ENCODE measurements around the gene NTMT1.

The NTMT1 gene, protein sequence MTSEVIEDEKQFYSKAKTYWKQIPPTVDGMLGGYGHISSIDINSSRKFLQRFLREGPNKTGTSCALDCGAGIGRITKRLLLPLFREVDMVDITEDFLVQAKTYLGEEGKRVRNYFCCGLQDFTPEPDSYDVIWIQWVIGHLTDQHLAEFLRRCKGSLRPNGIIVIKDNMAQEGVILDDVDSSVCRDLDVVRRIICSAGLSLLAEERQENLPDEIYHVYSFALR

GRCh38 chr9:129626079-129626624 lies at the start of gene NTMT1:
TSS of gene NTMT1 (plus strand) at chr9:129626163. CDS start at chr9:129632704, 6,541 bp downstream.
- H3K27ac ChIP-seq (ENCODE audit: low read length), result peak within 1 kb of the TSS; percentile 72
- peak within 1 kb of the TSS; percentile 83 for H3K9ac ChIP-seq (ENCODE audit: low read length)
- H3K4me3 ChIP-seq (ENCODE audit: low read length), result peak within 1 kb of the TSS; percentile 81
- no peaks in the 10 kb centered on the region for H3K9me3 ChIP-seq (ENCODE audit: control insufficient read depth, low read depth, low read length)
- H3K4me1 ChIP-seq (ENCODE audit: control insufficient read depth, low read depth, low read length), result peaks cover 8% of the 10 kb centered on the region
- peaks cover 10% of the 10 kb centered on the region for H3K27me3 ChIP-seq (ENCODE audit: control insufficient read depth, insufficient read depth, low read length)
- peaks cover 4% of the 10 kb centered on the region for H3K36me3 ChIP-seq (ENCODE audit: control insufficient read depth, low read depth, low read length)

GRCh38 chr9:129576546-129577543 lies 49.1 kb upstream of the NTMT1 start:
- H3K36me3 ChIP-seq (ENCODE audit: control insufficient read depth, low read depth, low read length), result no peaks in the 10 kb centered on the region
- no peak overlapping the region for H3K27ac ChIP-seq (ENCODE audit: low read length)
- no peaks in the 10 kb centered on the region for H3K27me3 ChIP-seq (ENCODE audit: control insufficient read depth, insufficient read depth, low read length)
- no peak overlapping the region for H3K9ac ChIP-seq (ENCODE audit: low read length)
- H3K4me1 ChIP-seq (ENCODE audit: control insufficient read depth, low read depth, low read length), result no peaks in the 10 kb centered on the region
- H3K9me3 ChIP-seq (ENCODE audit: control insufficient read depth, low read depth, low read length), result no peaks in the 10 kb centered on the region
- no peak overlapping the region for H3K4me3 ChIP-seq (ENCODE audit: low read length)

DNA sequence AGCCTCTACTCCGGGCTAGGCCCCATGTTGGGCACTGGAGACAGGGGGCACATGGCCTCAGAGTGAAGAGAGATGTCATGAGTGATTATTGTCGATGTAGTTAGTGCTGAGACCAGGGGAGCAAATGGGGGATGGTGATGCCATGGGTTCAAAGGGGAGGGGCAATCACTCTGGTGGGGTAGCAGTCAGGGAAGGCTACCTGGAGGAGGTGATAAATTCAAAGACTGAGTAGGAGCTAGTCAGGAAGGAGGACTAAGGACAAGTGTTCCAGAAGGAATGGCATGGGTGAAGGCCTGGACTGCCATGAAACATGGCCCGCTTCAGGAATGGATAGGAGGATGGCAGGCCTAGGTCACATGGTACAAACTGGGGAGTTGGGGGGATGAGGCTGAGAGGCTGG lies 46.7 kb upstream of the NTMT1 start:
- Histone ChIP-seq H3K27ac (ENCODE audit: low read length) (no peak overlapping the region), H3K9ac (ENCODE audit: low read length) (no peak overlapping the region), H3K36me3 (ENCODE audit: control insufficient read depth, low read depth, low read length) (no peaks in the 10 kb centered on the region), H3K9me3 (ENCODE audit: control insufficient read depth, low read depth, low read length) (no peaks in the 10 kb centered on the region), H3K27me3 (ENCODE audit: control insufficient read depth, insufficient read depth, low read length) (no peaks in the 10 kb centered on the region), H3K4me1 (ENCODE audit: control insufficient read depth, low read depth, low read length) (peaks cover 2% of the 10 kb centered on the region), H3K4me3 (ENCODE audit: low read length) (no peak overlapping the region)

- H3K4me3 ChIP-seq (ENCODE audit: low read length), result no peak overlapping the region
- H3K4me1 ChIP-seq (ENCODE audit: control insufficient read depth, low read depth, low read length), result peaks cover 3% of the 10 kb centered on the region
- H3K27me3 ChIP-seq (ENCODE audit: control insufficient read depth, insufficient read depth, low read length), result no peaks in the 10 kb centered on the region
- H3K36me3 ChIP-seq (ENCODE audit: control insufficient read depth, low read depth, low read length), result no peaks in the 10 kb centered on the region
- no peaks in the 10 kb centered on the region for H3K9me3 ChIP-seq (ENCODE audit: control insufficient read depth, low read depth, low read length)
- H3K9ac ChIP-seq (ENCODE audit: low read length), result no peak overlapping the region
- H3K27ac ChIP-seq (ENCODE audit: low read length), result no peak overlapping the region
These were observed 45.6 kb upstream of the NTMT1 start for GRCh38 chr9:129580211-129580915.

DNA sequence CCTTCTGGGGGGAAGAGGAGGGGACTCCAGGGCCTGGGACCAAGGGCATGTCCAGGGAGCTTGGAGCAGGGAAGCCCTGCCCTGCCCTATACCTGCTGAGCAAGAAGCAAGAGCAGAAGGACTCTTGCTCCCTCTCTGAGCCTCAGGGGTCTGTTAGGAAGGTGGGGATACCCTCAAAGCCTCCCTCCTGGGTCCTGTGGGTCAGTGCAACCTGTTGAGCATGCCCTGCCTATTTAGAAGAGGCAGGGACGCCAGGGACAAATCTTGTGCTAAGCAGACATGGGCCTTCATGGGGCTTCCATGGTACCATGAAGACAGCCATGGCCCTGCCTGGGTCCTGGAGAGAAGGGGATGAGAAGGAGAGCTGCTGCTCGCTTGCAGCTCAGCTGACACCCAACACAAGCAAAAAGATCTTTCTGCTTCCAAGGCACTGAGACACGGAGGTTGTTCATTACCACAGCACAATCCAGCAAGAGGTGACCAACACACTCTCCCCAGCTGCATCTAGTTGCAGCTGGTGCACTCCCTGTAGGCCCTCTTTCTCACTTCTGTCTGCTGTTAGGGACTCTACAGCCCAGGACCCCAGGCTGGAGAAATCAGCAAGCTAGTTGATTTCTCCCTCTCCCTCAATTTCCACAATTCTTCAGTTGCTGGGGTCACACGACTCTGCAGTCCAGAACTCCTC lies 44.3 kb upstream of the NTMT1 start:
- peaks cover 3% of the 10 kb centered on the region for H3K4me1 ChIP-seq (ENCODE audit: control insufficient read depth, low read depth, low read length)
- H3K27ac ChIP-seq (ENCODE audit: low read length), result no peak overlapping the region
- no peak overlapping the region for H3K9ac ChIP-seq (ENCODE audit: low read length)
- H3K36me3 ChIP-seq (ENCODE audit: control insufficient read depth, low read depth, low read length), result no peaks in the 10 kb centered on the region
- H3K4me3 ChIP-seq (ENCODE audit: low read length), result no peak overlapping the region
- H3K27me3 ChIP-seq (ENCODE audit: control insufficient read depth, insufficient read depth, low read length), result no peaks in the 10 kb centered on the region
- no peaks in the 10 kb centered on the region for H3K9me3 ChIP-seq (ENCODE audit: control insufficient read depth, low read depth, low read length)

GRCh38 chr9:129582855-129583254 lies 43.1 kb upstream of the NTMT1 start:
- Histone ChIP-seq H3K36me3 (ENCODE audit: control insufficient read depth, low read depth, low read length) (no peaks in the 10 kb centered on the region), H3K4me1 (ENCODE audit: control insufficient read depth, low read depth, low read length) (peaks cover 3% of the 10 kb centered on the region), H3K27ac (ENCODE audit: low read length) (no peak overlapping the region), H3K4me3 (ENCODE audit: low read length) (no peak overlapping the region), H3K9ac (ENCODE audit: low read length) (no peak overlapping the region), H3K9me3 (ENCODE audit: control insufficient read depth, low read depth, low read length) (no peaks in the 10 kb centered on the region), H3K27me3 (ENCODE audit: control insufficient read depth, insufficient read depth, low read length) (no peaks in the 10 kb centered on the region)

DNA sequence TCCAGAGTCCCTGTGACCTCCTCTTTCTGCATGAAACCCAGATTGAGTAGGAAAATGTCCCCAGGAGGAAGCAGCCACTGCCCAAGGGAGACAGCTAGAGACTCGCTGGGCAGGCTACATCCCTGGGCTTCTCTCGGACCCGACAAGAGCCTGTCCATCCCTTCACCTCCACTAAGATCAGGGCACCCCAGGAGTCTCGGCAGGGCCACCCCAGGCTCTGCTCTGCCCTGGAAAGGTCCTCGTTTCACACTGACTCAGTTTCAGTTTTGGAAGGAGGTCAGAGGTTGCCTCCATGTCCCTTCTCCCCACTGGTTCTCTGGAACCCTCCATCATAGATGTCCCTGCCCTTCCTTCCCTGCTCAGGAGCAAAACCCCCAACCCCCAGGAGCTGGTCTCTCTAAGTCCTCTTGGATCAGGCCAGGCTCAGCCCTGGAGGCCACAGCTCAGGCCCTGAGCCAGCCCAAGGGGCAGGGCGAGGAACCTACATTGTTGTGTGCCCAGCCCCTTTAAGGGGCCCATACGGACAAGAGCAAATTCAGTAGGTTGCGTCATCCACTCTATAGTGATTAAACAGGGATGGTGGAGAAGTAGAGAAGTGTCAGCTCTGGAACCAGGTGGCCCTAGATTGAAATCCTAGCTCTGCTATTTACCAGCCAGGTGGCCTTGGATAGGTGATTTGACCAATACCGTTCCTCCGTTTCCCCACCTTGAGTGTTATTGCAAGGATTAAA lies 42.5 kb upstream of the NTMT1 start:
- Histone ChIP-seq H3K4me3 (ENCODE audit: low read length) (no peak overlapping the region), H3K4me1 (ENCODE audit: control insufficient read depth, low read depth, low read length) (peaks cover 3% of the 10 kb centered on the region), H3K27ac (ENCODE audit: low read length) (no peak overlapping the region)

DNA sequence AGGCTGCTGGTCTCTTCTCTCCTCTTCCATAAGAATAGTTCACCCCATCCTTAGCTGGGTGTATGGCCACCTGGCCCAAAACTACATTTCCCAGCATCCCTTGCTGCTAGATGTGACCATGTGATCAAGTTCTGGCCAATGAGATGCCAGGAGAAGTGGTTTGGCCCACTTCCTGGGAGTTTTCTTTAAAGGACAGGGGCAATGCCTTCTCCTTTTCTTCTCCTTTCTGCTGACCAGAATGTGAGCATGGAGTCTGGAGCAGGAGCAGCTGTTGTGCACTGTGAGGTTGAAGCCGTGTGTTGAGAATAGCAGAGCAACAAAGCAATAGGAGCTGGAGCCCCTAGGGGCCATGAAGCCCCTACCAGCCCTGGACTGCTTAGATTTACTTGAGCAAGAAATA lies 41.8 kb upstream of the NTMT1 start:
- H3K4me1 ChIP-seq (ENCODE audit: control insufficient read depth, low read depth, low read length), result peaks cover 3% of the 10 kb centered on the region
- peak overlapping the region; percentile 3 for H3K27ac ChIP-seq (ENCODE audit: low read length)
- H3K9ac ChIP-seq (ENCODE audit: low read length), result no peak overlapping the region

More for the DNA sequence above, 42.5 kb upstream of the NTMT1 start:
- H3K9me3 ChIP-seq (ENCODE audit: control insufficient read depth, low read depth, low read length), result no peaks in the 10 kb centered on the region
- no peaks in the 10 kb centered on the region for H3K27me3 ChIP-seq (ENCODE audit: control insufficient read depth, insufficient read depth, low read length)
- no peaks in the 10 kb centered on the region for H3K36me3 ChIP-seq (ENCODE audit: control insufficient read depth, low read depth, low read length)
- H3K9ac ChIP-seq (ENCODE audit: low read length), result no peak overlapping the region

GRCh38 chr9:129585352-129585751 lies 40.6 kb upstream of the NTMT1 start:
- no peak overlapping the region for H3K9ac ChIP-seq (ENCODE audit: low read length)
- H3K36me3 ChIP-seq (ENCODE audit: control insufficient read depth, low read depth, low read length), result no peaks in the 10 kb centered on the region
- H3K4me1 ChIP-seq (ENCODE audit: control insufficient read depth, low read depth, low read length), result peaks cover 3% of the 10 kb centered on the region

More for the DNA sequence above, 41.8 kb upstream of the NTMT1 start:
- Histone ChIP-seq H3K9me3 (ENCODE audit: control insufficient read depth, low read depth, low read length) (no peaks in the 10 kb centered on the region), H3K4me3 (ENCODE audit: low read length) (no peak overlapping the region), H3K36me3 (ENCODE audit: control insufficient read depth, low read depth, low read length) (no peaks in the 10 kb centered on the region), H3K27me3 (ENCODE audit: control insufficient read depth, insufficient read depth, low read length) (no peaks in the 10 kb centered on the region)

DNA sequence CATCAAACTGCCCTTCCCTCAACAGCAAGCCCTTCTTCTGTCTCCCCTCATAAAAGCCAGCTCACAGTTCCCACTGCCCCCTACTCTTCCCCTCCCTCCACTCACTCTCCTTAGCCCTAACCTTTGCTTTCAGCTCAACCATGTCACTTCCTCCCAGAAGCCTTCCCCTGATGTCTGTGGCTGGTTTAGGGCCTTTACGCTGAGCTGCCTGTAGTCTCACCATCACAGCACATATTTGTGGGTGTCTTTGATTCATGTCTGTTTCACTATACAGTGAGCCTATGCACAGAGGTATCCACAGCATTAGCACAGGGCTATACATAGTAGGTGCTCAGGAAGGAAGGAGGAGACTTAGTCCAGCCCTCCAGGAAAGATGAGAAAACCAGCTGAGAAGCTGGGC lies 39.7 kb upstream of the NTMT1 start:
- peaks cover 3% of the 10 kb centered on the region for H3K4me1 ChIP-seq (ENCODE audit: control insufficient read depth, low read depth, low read length)
- peaks cover 16% of the 10 kb centered on the region for H3K27me3 ChIP-seq (ENCODE audit: control insufficient read depth, insufficient read depth, low read length)
- no peaks in the 10 kb centered on the region for H3K9me3 ChIP-seq (ENCODE audit: control insufficient read depth, low read depth, low read length)
- H3K9ac ChIP-seq (ENCODE audit: low read length), result no peak overlapping the region
- H3K27ac ChIP-seq (ENCODE audit: low read length), result no peak overlapping the region
- no peak overlapping the region for H3K4me3 ChIP-seq (ENCODE audit: low read length)
- no peaks in the 10 kb centered on the region for H3K36me3 ChIP-seq (ENCODE audit: control insufficient read depth, low read depth, low read length)

More at GRCh38 chr9:129585352-129585751, 40.6 kb upstream of the NTMT1 start:
- Histone ChIP-seq H3K4me3 (ENCODE audit: low read length) (no peak overlapping the region), H3K27me3 (ENCODE audit: control insufficient read depth, insufficient read depth, low read length) (peaks cover 8% of the 10 kb centered on the region), H3K9me3 (ENCODE audit: control insufficient read depth, low read depth, low read length) (no peaks in the 10 kb centered on the region), H3K27ac (ENCODE audit: low read length) (no peak overlapping the region)
